HG02759 (cell line): ENCODE measurements around the gene HIRA.

Experiments used
- ATAC-seq: cut with Tn5 transposase; IDR thresholded peaks from one replicate; pipeline ENCODE4 v1.9.1; 2021; ENCODE audit warnings: mild to moderate bottlenecking, moderate library complexity; ENCODE audit not compliant: unreplicated experiment

Gene HIRA, protein sequence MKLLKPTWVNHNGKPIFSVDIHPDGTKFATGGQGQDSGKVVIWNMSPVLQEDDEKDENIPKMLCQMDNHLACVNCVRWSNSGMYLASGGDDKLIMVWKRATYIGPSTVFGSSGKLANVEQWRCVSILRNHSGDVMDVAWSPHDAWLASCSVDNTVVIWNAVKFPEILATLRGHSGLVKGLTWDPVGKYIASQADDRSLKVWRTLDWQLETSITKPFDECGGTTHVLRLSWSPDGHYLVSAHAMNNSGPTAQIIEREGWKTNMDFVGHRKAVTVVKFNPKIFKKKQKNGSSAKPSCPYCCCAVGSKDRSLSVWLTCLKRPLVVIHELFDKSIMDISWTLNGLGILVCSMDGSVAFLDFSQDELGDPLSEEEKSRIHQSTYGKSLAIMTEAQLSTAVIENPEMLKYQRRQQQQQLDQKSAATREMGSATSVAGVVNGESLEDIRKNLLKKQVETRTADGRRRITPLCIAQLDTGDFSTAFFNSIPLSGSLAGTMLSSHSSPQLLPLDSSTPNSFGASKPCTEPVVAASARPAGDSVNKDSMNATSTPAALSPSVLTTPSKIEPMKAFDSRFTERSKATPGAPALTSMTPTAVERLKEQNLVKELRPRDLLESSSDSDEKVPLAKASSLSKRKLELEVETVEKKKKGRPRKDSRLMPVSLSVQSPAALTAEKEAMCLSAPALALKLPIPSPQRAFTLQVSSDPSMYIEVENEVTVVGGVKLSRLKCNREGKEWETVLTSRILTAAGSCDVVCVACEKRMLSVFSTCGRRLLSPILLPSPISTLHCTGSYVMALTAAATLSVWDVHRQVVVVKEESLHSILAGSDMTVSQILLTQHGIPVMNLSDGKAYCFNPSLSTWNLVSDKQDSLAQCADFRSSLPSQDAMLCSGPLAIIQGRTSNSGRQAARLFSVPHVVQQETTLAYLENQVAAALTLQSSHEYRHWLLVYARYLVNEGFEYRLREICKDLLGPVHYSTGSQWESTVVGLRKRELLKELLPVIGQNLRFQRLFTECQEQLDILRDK

DNA sequence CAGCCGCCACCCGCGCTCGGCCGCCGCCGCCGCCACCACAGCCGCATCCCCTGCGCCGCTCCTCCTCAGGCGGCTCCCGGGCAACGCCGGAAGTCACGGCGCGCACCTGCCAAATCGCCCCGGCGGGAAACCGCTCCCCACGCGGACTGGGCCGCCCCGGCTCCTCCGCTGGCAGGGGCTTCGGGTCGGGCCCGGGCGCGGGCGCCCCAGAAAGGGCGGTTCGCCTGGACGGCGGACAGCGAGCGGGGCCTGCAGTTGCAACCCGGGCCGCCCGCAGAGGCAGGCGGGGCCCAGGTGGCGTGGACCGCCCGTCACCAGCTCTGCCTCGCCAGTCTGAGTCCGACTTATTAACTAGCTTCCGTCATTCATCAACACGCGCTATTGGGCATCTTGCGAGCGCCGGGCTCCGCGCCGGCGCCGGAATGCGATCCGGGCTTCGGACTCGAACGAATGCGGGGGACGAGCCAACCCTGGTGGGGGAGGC lies at the start of gene HIRA:
Gene HIRA (minus strand): TSS at position 85 of the 484 bp plus-strand sequence. CDS start 257 bp downstream, outside the sequence.
- peak; percentile 53 for ATAC-seq

- ATAC-seq = no peak
Observed at GRCh38 chr22:19480789-19481188, 49.3 kb upstream of the HIRA start.

- no peak for ATAC-seq
Observed at GRCh38 chr22:19480173-19480568, 48.6 kb upstream of the HIRA start.

GRCh38 chr22:19479355-19480172 lies 48.0 kb upstream of the HIRA start, which contains the start of gene CDC45:
Gene CDC45, plus strand, starts transcription at chr22:19479920. Its CDS starts 49 bp downstream, at chr22:19479969.
- ATAC-seq = peak; percentile 83

- peak; percentile 58 for ATAC-seq
Observed at GRCh38 chr22:19478901-19479354, 47.4 kb upstream of the HIRA start, which contains the start of gene UFD1. Gene UFD1, minus strand, starts transcription at chr22:19479193. Its CDS starts 108 bp downstream, at chr22:19479085.

DNA sequence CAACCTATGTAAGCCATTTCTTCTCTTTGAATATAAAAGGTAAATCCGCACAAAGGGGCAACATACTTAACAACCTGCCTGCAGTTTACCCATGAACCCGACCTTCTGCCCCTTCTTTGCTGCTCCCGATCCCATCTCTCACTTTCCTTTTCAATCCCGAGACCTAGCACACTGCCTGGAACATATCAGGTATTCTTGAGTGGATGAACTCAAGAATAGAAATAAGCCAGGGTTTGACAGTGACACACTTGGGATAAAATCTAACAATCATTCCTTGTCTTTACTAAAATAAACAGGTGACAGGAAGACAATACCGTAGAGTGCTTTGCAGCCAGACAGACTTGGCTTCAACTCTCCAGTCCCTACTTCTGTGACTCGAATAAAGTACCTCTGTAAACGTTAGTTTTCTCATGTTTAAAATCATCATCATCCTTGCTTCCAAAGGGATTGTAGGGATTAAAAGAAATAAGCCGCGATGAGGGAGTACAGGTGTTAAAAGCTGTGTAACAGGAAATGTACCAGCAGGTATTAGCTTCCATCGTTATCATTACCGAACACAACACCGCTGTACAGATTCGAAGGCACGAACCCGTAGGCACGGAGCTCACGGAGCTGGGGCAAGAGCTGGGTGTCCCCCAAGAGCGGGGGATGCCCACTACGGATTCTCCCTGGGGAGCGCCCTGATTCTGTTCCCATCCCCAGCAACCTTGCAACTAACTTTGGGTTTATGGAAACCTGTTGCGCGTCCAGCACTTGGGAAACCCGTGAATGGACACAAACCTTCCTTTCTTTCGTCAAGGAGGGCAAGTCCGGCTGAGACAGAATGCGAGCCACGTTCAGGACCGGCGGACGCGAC lies 46.7 kb upstream of the HIRA start:
- no peak for ATAC-seq

DNA sequence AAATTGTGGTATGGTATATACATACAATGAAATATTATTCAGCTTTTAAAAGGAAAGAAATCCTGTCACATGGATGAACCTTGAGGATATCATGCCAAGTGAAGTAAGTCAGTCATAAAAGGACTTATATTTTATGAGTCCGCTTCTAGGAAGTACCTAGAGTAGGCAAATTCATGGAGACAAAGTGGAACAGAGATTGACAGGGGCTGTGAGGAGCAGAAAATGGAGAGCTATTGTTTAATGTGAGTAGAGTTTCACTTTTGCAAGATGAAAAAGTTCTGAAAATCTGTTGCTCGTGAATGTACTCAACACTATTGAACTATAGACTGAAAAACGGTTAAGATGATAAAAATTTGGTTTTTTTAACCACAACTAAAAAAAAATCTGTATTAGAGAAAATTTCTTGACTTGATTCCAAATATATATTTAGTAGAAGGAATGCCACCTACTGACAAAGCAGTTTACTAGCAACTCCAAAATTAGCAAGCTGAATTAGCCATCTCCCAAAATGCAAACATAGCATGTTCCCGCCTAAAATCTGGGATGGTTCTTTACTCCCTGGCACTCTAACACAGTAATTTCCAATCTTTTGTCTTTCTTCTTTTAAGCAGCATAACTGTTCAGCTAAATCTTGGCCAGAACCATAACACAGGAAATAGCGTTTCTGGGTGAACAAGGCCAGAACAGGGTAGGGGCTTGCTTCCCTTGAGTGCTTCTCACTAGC lies 46.0 kb upstream of the HIRA start:
- ATAC-seq = no peak

DNA sequence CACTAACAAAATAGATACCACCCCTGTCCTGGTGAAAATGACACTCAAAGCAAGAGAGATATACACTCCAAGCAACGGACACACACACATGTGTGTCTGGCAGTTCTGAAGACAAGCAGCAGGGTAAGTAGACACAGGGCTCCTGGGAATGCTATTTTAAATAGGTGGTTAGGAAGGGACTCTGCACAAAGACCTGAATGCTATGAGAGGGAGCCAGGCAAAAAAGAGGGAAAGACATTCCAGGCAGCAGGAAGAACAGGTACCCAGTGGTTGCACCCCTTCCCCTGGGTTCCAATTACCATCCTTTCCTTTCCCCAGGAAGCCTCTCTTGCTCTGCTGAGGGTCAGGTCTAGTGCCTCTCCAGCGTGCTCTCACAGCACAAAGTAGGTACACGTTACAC lies 44.5 kb upstream of the HIRA start:
- ATAC-seq = no peak

GRCh38 chr22:19473578-19473977 lies 42.0 kb upstream of the HIRA start:
- no peak for ATAC-seq

DNA sequence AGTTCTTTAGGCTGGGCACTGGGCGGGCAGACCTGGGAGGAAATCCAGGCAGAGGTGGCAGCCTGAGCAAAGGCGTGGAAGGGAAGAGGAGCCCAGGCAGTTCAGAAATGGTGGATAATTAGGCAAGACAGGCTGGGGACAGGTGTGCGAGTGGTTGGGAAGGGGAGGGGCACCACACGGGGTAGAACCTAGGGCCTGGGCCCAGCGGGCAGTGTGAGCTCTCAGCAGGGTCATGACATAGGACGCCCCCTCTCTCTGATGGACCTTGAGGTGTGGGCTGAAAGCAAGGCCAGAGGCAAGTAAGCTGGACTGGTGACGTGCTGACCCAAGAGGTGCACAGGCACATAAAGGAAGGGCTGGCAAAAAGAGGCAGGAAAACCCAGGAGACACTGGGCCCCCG lies 40.7 kb upstream of the HIRA start:
- ATAC-seq = no peak

- ATAC-seq = no peak
Observed at GRCh38 chr22:19471572-19471971, 40.0 kb upstream of the HIRA start.

- no peak for ATAC-seq
Observed at GRCh38 chr22:19470010-19470409, 38.5 kb upstream of the HIRA start.

DNA sequence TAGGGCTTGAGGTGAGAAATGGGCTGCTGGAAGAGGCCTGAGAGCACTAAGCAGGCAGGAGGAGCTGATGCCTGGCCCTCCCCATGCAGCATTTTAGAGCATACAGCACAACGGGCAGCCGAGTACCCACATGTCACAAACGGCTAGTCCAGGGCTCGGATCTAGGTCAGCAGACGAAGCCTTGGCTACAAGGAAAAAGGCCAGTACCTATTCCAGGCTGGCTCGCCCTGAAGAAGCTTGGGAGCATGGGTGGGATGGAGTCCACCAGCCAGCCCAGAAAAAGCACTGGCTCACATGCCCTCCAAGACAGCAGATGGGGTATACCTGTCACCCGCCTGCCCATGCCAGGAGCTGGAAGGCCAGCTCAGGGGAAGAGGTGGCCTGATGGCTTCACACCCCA lies 37.9 kb upstream of the HIRA start:
- ATAC-seq = no peak

DNA sequence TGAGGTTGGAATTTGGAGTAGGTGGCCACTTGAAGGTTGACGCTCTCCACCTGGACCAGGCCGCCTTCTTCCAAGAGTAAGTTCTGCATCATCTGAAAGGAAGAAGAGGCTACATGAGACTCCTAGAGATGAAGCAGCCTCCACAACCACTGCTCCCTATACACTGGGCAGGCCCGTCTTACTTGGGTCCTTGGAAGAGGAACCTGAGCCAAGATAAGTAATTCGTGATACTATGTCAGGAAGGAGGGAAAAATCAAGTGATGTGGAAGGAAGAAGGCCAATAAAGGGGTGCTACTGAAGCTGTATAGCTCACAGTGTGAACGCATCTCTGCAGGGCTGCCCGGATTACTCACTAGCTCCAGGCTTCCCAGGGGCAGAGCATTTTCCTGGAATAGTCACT lies 36.4 kb upstream of the HIRA start:
- ATAC-seq = no peak

- ATAC-seq = no peak
Observed at GRCh38 chr22:19466848-19467752, 35.6 kb upstream of the HIRA start.

GRCh38 chr22:19466126-19466716 lies 34.7 kb upstream of the HIRA start:
- ATAC-seq = no peak

DNA sequence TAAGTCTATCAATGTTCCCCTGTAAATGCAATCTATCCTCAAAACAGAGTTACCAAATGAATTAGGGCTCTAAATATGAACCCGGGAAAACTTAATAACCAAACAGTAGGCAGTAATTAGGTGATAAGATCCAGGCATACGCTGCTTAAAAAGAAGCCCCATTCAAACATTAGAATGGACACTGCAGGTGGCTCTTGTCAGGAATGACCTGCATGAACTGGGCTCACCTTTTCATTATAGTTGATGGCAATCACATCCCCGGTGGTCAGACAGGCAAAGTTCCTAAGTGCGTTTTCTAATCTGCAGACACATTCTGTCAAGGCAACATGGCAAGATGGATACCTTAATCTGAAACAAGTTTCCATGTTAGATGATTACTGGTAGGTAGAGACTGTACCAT lies 33.4 kb upstream of the HIRA start:
- no peak for ATAC-seq
